CD4-positive, alpha-beta T cell treated with Interleukin-6 for 4 hours (primary cell): ENCODE data around the gene GRM5.
"Not testable (repeated sequence)": the region's sequence is repeated elsewhere in the genome, so short reads cannot be mapped to it uniquely, and the experiment has no call there.

Experiments
- DNase-seq: peaks from one replicate; pipeline ENCODE4 v3.0.0-alpha.2; 2020; ENCODE audit warnings: mixed read lengths

The GRM5 gene

GRCh38 chr11:88535266-88535665 lies 530.5 kb downstream of the GRM5 start:
- DNase-seq: no peak

- DNase-seq: not testable (repeated sequence)
These were observed 531.1 kb downstream of the GRM5 start for GRCh38 chr11:88534706-88535105.

DNA sequence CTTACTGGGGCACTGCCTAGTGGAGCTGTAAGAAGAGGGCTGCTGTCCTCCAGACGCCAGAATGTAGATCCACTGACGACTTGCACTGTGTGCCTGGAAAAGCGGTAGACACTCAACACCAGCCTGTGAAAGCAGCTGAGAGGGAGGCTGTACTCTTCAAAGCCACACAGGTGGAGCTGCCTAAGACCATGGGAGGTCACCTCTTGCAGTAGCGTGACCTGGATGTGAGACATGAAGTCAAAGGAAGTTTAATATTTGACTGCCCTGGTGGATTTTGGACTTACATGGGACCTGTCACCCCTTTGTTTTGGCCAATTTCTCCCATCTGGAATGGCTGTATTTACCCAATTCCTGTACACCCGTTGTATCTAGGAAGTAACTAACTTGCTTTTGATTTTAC lies 531.6 kb downstream of the GRM5 start:
- no peak for DNase-seq

DNA sequence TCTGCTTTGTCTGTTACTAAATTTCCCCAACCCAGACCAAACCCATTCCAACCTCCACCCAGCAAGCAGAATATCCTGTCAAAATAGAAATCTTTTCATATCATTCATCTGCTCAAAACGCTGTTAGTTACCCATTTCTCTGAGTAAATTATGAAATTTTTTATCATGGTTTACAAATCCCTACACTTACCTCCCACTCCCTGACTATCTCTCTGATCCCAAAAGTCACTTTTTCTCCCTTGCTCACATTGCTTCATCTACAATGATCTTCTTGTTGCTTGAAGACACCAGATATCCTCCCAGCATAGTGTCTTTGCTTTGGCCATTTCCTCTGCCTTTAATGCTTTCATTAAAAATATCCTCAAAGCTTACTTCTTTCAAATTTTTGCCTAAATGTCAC lies 532.8 kb downstream of the GRM5 start:
- no peak for DNase-seq

GRCh38 chr11:88531831-88532230 lies 534.0 kb downstream of the GRM5 start:
- no peak for DNase-seq

- no peak for DNase-seq
These were observed 536.4 kb downstream of the GRM5 start for GRCh38 chr11:88529426-88529825.

DNA sequence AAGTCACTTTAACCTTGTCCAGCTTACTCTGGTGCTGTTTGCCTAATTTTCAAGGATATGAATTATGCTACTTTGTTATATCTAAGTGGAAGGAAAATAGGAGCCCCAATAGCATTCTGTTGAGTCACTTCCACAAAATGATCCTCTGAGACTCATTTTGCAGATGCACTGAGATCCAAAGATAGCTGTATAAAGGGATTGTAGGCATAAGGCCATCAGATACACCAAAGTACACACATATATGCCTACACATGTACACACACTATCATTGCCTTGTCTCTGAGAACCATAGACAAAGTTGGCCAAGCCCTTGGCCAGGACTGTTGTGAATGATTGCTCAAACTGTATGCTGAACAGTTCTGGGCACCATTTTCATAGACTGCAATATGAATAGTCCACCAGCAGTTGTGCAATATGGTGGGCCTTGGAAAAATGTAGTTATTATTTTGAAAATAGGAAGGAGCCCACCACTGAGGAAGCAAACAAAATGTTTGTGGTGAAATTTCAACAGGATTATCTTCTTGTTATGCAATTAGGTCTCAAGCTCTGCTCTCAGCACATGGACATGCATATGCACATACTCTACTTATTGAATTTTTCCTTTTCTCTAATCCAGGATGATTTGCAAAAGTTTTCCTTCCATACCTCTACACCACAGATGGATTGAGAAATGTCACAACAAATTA lies 542.3 kb downstream of the GRM5 start:
- DNase-seq: no peak

DNA sequence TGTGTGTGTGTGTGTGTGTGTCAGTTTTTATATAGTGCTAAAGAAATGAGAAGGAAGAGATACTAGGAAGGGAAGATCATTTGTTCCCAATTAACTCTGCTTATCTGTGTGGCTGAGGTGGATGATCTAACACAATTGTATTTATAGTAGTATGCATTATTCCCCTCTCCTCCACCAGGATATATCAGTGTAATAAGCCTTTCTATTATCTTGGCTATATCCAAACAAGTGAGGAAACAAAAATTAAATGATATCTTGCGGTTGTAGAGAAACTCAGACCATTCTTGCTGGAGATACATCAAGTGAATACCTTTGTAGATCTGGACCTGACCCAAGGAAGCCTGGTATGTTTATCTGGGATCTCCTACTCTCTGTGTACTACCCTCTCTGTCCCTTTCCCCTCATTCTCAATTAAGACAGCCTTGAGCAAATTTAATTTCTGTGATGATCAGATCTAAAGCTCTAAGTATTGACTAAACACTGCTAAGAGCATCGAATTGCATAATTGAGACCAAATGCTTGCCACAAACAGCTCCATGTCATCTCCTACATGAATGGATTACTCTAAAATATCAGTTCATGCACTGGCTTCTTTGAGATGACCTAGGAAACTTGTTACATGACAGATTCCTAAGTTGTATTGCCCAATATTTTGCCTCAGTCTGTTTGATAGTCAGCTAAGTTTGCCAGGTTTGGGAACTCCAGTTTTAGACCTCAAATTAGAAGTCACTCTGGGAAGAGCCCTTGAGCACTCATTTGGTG lies 543.0 kb downstream of the GRM5 start:
- DNase-seq: no peak

- DNase-seq: no peak
These were observed 544.0 kb downstream of the GRM5 start for GRCh38 chr11:88521799-88522201.

GRCh38 chr11:88521399-88521798 lies 544.4 kb downstream of the GRM5 start:
- no peak for DNase-seq

DNA sequence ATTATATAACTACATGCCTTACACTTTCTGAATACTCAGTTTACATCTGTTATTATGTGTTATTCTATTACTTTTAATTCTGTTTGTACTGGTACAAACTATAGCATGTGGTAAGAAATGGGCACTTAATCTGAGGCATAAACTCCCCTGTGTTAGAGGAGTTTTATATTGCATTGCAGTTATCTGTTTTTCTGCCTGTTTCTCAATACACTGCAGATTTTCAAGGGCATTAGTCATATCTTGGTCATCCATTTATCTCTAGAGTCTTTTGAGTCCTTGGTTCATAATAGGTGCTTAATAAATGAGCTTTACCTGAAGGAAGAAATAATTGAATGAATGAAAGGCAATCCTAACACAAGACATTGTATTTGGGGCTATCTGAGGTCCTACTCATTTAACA lies 545.4 kb downstream of the GRM5 start:
- no peak for DNase-seq

DNA sequence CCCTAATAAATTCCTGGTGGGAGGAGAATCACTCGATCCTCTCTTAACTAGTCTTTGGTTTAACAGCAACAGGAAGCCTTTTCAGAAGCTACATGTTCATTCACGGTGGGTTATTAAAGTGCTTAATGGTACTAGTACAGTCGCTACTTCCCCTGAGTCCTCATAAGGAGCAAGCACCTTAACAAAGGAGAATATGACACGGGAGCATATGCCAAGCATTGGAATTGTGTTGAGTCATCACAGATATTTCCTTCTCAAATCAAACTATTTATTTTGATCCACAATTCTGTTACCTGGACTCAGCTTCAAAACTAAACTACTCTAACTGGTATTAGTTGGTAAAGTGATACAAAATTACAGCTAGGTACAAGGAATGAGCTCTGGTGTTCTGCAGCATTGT lies 550.8 kb downstream of the GRM5 start:
- no peak for DNase-seq

- DNase-seq: no peak
These were observed 554.8 kb downstream of the GRM5 start for GRCh38 chr11:88511006-88511405.

- DNase-seq: peak; percentile 4
These were observed 556.8 kb downstream of the GRM5 start for GRCh38 chr11:88508759-88509581.

- no peak for DNase-seq
These were observed 557.4 kb downstream of the GRM5 start for GRCh38 chr11:88508418-88508758.

DNA sequence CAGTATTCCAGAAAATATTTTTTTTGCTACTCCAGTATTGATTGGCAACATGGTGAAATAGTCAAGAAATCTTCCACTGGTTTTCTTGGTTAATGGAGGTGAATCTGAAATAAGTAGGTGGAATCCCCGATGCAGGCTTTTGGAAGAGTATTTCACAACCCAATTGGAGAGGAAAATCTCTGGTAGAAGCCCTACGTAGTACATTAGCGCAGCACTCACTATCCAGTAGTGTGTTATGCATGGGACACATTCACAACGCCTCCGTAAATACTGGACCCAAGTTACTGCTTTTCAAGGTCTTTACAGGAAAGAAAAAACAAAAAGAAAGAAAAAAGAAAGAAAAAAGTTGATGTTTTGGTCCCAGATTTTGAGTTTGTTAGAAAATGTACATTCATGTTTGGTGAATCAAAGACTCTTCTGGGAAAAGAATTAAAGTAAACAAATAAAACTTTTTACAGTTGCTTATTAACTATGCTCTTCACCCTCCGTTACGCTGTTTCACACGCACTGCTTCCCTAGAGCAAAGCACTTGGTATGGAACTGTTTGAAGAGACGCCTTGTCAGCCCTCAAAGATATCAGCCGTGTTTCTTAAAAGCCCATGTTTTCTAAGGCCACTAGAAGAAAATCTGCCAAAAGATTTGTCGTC lies 557.9 kb downstream of the GRM5 start:
- no peak for DNase-seq

DNA sequence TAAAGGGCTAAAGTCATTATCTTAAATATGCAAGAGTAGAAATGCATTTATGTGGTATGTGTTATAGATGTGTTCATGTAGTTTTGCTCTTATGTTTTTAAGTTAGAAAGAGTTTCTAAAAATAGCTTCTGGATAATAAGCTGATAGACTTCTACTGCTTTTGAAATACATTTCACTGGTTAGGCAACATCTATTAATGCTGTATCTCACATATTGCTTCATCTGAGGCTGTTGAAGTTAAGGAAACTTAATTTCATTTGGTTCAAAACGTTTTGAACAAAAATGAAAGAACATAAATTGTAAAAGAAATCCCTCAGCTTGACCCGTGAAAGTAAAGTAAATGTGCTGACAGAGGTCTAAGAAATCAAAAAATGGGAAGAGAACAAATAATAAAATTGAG lies 564.2 kb downstream of the GRM5 start:
- no peak for DNase-seq

DNA sequence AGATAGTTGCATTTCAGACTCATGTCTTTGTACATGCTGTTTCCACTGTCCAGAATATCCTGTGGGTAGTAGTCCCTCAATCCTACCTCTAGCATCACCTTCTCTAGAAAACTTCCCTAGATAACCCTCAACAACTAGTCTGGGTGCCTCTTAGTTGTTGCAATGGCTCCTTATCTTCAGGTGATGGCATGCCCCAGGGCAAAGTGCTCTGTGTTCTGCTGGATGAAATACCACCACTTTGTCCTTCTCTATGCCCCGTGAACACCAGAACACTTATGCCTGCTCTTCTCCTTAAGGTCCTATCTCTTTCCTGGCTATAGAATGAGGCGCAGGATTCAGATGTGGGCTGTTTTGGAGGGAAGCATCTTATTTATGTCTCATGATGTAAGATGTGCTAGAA lies 569.9 kb downstream of the GRM5 start:
- no peak for DNase-seq

DNA sequence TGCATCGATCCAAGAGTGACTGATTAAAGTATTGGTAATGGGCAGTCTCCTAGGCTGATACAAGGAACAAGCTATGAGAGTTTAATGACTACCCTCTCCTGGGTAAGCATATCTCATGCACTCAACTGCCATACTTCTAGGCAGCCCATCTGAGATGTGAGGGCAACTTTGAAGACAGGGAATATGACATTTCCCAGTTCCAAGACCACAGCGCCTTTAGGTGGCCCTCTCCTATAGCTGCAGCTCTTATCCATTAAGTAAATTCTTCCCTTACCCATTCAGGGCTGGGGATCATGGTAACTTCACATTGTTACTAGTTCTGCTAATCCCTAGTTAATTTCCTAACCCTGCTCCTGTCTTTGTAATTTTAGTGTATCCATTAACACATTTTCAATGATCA lies 570.9 kb downstream of the GRM5 start:
- no peak for DNase-seq

- no peak for DNase-seq
These were observed 574.1 kb downstream of the GRM5 start for GRCh38 chr11:88491674-88492073.

DNA sequence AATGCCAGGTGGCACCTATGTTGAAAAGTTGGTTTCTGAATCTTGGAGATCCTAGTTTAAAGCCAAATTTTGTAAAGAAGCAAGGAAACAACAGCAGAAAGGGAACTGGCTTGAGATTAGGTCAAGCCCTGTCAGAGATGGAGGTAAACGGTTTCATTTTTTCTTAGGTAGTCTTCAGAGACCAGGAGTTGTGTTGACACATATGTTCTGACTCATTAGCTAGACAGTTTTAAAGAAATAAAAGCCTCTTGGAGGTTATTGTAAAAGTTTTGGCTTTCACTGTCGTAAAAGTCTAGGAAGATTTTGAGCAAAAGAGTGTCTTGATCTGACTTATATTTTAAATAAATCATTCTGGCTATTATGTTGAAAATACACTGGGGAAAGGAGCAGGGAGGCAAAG lies 576.8 kb downstream of the GRM5 start:
- no peak for DNase-seq

DNA sequence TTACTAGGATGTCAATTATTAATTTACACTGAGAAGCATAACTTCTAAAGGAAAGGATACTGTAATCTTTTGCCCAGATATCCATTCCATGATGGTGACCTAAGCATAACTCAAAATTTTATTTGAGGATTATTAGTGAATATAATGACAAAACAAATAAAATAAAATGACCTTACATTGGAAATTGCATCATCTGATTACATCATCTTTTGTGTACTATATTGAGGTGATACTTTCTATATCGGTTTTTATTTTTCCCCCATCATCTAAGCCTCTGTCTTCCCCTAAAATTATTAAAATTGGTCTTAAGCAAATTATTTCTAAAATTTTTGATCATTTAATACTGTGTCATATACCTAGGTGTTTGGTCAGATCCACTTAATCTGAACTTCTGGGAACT lies 578.1 kb downstream of the GRM5 start:
- no peak for DNase-seq

- peak; percentile 31 for DNase-seq
These were observed 580.7 kb downstream of the GRM5 start for GRCh38 chr11:88484873-88485621.
